Osteoblast (primary cell): ENCODE data around the gene HNRNPA1. TPM values are rescaled to one million over a fixed set of nuclear protein-coding genes. Genes with fewer than 3 reads are reported as not detected.
"Not testable (repeated sequence)": the region's sequence is repeated elsewhere in the genome, so short reads cannot be mapped to it uniquely, and the experiment has no call there.

ENCODE experiments used
- DNase-seq: peaks from one replicate; pipeline ENCODE4 v3.0.0; 2011; ENCODE audit warnings: low spot score, mixed read lengths; ENCODE audit not compliant: insufficient read length; ENCODE audit errors: missing footprints
- H2AFZ ChIP-seq: 2 replicates; pipeline ENCODE4 v1.6.0; 2011; ENCODE audit warnings: mild to moderate bottlenecking, low read length
- H3K27ac ChIP-seq: 2 replicates; pipeline ENCODE4 v1.5.1; 2011; ENCODE audit warnings: mild to moderate bottlenecking, low read depth, low read length, moderate library complexity
- H3K27me3 ChIP-seq: 2 replicates; pipeline ENCODE4 v1.6.0; 2012; ENCODE audit warnings: mild to moderate bottlenecking, control low read depth, inconsistent platforms, low read length, moderate library complexity; ENCODE audit not compliant: insufficient read depth
- H3K36me3 ChIP-seq: 2 replicates; pipeline ENCODE4 v1.5.1; 2011; ENCODE audit warnings: mild to moderate bottlenecking, low read length, control low read depth, moderate library complexity; ENCODE audit not compliant: insufficient read depth
- H3K4me1 ChIP-seq: 2 replicates; pipeline ENCODE4 v1.5.1; 2011; ENCODE audit warnings: mild to moderate bottlenecking, low read length, control low read depth, moderate library complexity; ENCODE audit not compliant: insufficient read depth
- H3K4me2 ChIP-seq: 2 replicates; pipeline ENCODE4 v1.6.0; 2011; ENCODE audit warnings: mild to moderate bottlenecking, low read length; ENCODE audit not compliant: insufficient read depth
- H3K4me3 ChIP-seq: fragments of 200-600 bp; sonication (generic); 3 replicates; pipeline ENCODE4 v1.5.1; 2012; ENCODE audit warnings: mild to moderate bottlenecking, low read length, inconsistent platforms; ENCODE audit not compliant: insufficient read depth
- H3K79me2 ChIP-seq: 2 replicates; pipeline ENCODE4 v1.6.0; 2012; ENCODE audit warnings: mild to moderate bottlenecking, low read length, control low read depth, inconsistent platforms; ENCODE audit not compliant: insufficient read depth
- H3K9me3 ChIP-seq: 2 replicates; pipeline ENCODE4 v1.5.1; 2011; ENCODE audit warnings: low read depth, low read length, control low read depth
- H4K20me1 ChIP-seq: 2 replicates; pipeline ENCODE4 v1.6.0; 2012; ENCODE audit warnings: mild to moderate bottlenecking, low read length, control low read depth; ENCODE audit not compliant: insufficient read depth
- CTCF ChIP-seq: IDR thresholded peaks from 2 replicates; pipeline ENCODE4 v1.5.1; 2011; ENCODE audit warnings: mild to moderate bottlenecking, low read depth, low read length, moderate library complexity; ENCODE audit errors: extremely low read depth
- total RNA-seq: library from RNA; depleted of rRNA; stranded (reverse); fragments of >200 nt; gene quantifications from 2 replicates; pipeline ENCODE4 v1.2.3, GENCODE V29; 2012

The HNRNPA1 gene
- total RNA-seq, 1 donor, result 217 TPM

- Histone ChIP-seq H3K4me2 (peak overlapping the region; percentile 98), H2AFZ (no peak overlapping the region), H4K20me1 (peaks cover 57% of the 10 kb centered on the region), H3K4me3 (peak overlapping the region; percentile 97), H3K79me2 (peaks cover 50% of the 10 kb centered on the region), H3K4me1 (peaks cover 35% of the 10 kb centered on the region), H3K27me3 (no peaks in the 10 kb centered on the region), H3K36me3 (peaks cover 62% of the 10 kb centered on the region), H3K9me3 (no peaks in the 10 kb centered on the region), H3K27ac (peak overlapping the region; percentile 99)
- TF ChIP-seq CTCF, result no peak
- peak; percentile 22 for DNase-seq
Observed at GRCh38 chr12:54282949-54283593, 2.5 kb downstream of the HNRNPA1 start.

- Histone ChIP-seq H3K36me3 (peaks cover 65% of the 10 kb centered on the region), H3K4me2 (peak overlapping the region; percentile 98), H3K79me2 (peaks cover 39% of the 10 kb centered on the region), H3K4me1 (peaks cover 29% of the 10 kb centered on the region), H3K27ac (peak overlapping the region; percentile 39), H3K4me3 (peak overlapping the region; percentile 97), H4K20me1 (peaks cover 57% of the 10 kb centered on the region)
- not testable (repeated sequence) for H2AFZ ChIP-seq, H3K9me3 ChIP-seq, H3K27me3 ChIP-seq
- DNase-seq, result peak; percentile 3
Observed at GRCh38 chr12:54284070-54284780, 3.7 kb downstream of the HNRNPA1 start.

- H4K20me1 ChIP-seq, result peaks cover 57% of the 10 kb centered on the region
- H3K27me3 ChIP-seq, result no peaks in the 10 kb centered on the region
- peaks cover 65% of the 10 kb centered on the region for H3K36me3 ChIP-seq
- peaks cover 29% of the 10 kb centered on the region for H3K4me1 ChIP-seq
- peak overlapping the region; percentile 47 for H3K4me2 ChIP-seq
- H3K9me3 ChIP-seq, result no peaks in the 10 kb centered on the region
- peak overlapping the region; percentile 22 for H3K4me3 ChIP-seq
- no peak overlapping the region for H2AFZ ChIP-seq
- TF ChIP-seq CTCF, result peak; percentile 38
- peaks cover 37% of the 10 kb centered on the region for H3K79me2 ChIP-seq
- H3K27ac ChIP-seq, result no peak overlapping the region
- DNase-seq, result peak; percentile 29
Observed at GRCh38 chr12:54285150-54286041, 4.9 kb downstream of the HNRNPA1 start.

GRCh38 chr12:54286042-54287030 lies 5.8 kb downstream of the HNRNPA1 start:
- peaks cover 49% of the 10 kb centered on the region for H4K20me1 ChIP-seq
- no peak overlapping the region for H3K27ac ChIP-seq
- peak; percentile 19 for DNase-seq
- no peak for TF ChIP-seq CTCF
- H3K79me2 ChIP-seq, result peaks cover 29% of the 10 kb centered on the region
- no peaks in the 10 kb centered on the region for H3K27me3 ChIP-seq
- H3K9me3 ChIP-seq, result no peaks in the 10 kb centered on the region
- H3K36me3 ChIP-seq, result peaks cover 65% of the 10 kb centered on the region
- peaks cover 29% of the 10 kb centered on the region for H3K4me1 ChIP-seq
- no peak overlapping the region for H3K4me2 ChIP-seq
- no peak overlapping the region for H3K4me3 ChIP-seq
- H2AFZ ChIP-seq, result no peak overlapping the region
